DND-41 (cell line): Measurements from ENCODE around the gene TRMT10A.

ENCODE experiments used
- ATAC-seq: fragments of 200-7000 bp; cut with Tn5 transposase; 3 replicates; pipeline ENCODE4 v1.9.1; 2021; ENCODE audit warnings: low read depth; ENCODE audit not compliant: insufficient read depth
- DNase-seq: peaks from one replicate; pipeline ENCODE4 v3.0.0-alpha.2; 2020
- H2AFZ ChIP-seq: 2 replicates; pipeline ENCODE4 v1.6.0; 2012; ENCODE audit warnings: low read depth, low read length
- H3K27ac ChIP-seq: 2 replicates; pipeline ENCODE4 v1.5.1; 2012; ENCODE audit warnings: low read length, inconsistent platforms
- H3K27me3 ChIP-seq: fragments of 200-600 bp; sonication (generic); 2 replicates; pipeline ENCODE4 v1.6.0; 2012; ENCODE audit warnings: low read length, mild to moderate bottlenecking, inconsistent platforms; ENCODE audit not compliant: insufficient read depth, poor library complexity
- H3K36me3 ChIP-seq: 2 replicates; pipeline ENCODE4 v1.5.1; 2012; ENCODE audit warnings: low read length, inconsistent platforms; ENCODE audit not compliant: insufficient read depth
- H3K4me1 ChIP-seq: 2 replicates; pipeline ENCODE4 v1.5.1; 2012; ENCODE audit warnings: mild to moderate bottlenecking, low read length; ENCODE audit not compliant: insufficient read depth
- H3K4me2 ChIP-seq: 2 replicates; pipeline ENCODE4 v1.6.0; 2012; ENCODE audit warnings: mild to moderate bottlenecking, moderate library complexity, low read length, inconsistent platforms; ENCODE audit not compliant: insufficient read depth
- H3K4me3 ChIP-seq, 2 experiments: fragments of 200-600 bp in 1 of 2; shearing (Covaris generic) in 1 of 2; 2 replicates each; pipeline ENCODE4 v1.5.1; 2012 to 2016; ENCODE audit warnings: inconsistent platforms in 2 of 2, low read length in 2 of 2, mild to moderate bottlenecking in 2 of 2, low read depth in 1 of 2, moderate library complexity in 1 of 2
- H3K79me2 ChIP-seq: 2 replicates; pipeline ENCODE4 v1.6.0; 2012; ENCODE audit warnings: low read length, inconsistent platforms; ENCODE audit not compliant: insufficient read depth
- H3K9ac ChIP-seq: 2 replicates; pipeline ENCODE4 v1.6.0; 2012; ENCODE audit warnings: low read depth, mild to moderate bottlenecking, inconsistent platforms, low read length, moderate library complexity
- H3K9me3 ChIP-seq: 2 replicates; pipeline ENCODE4 v1.5.1; 2012; ENCODE audit warnings: low read length, moderate library complexity, mild to moderate bottlenecking, inconsistent platforms; ENCODE audit not compliant: insufficient read depth, severe bottlenecking
- H4K20me1 ChIP-seq: 2 replicates; pipeline ENCODE4 v1.6.0; 2012; ENCODE audit warnings: low read length; ENCODE audit not compliant: insufficient read depth
- EZH2 ChIP-seq: IDR thresholded peaks from 3 replicates; pipeline ENCODE4 v1.6.1; 2012; ENCODE audit warnings: borderline replicate concordance, low read depth, mild to moderate bottlenecking, moderate library complexity, low read length, inconsistent platforms; ENCODE audit not compliant: severe bottlenecking
- TF ChIP-seq, protein P1 (sequence below): IDR thresholded peaks from 2 replicates; pipeline ENCODE4 v1.5.1; 2012; ENCODE audit warnings: borderline replicate concordance, low read length, moderate library complexity, mild to moderate bottlenecking; ENCODE audit not compliant: poor library complexity, severe bottlenecking; ENCODE audit errors: extremely low read depth

TRMT10A gene

DNA sequence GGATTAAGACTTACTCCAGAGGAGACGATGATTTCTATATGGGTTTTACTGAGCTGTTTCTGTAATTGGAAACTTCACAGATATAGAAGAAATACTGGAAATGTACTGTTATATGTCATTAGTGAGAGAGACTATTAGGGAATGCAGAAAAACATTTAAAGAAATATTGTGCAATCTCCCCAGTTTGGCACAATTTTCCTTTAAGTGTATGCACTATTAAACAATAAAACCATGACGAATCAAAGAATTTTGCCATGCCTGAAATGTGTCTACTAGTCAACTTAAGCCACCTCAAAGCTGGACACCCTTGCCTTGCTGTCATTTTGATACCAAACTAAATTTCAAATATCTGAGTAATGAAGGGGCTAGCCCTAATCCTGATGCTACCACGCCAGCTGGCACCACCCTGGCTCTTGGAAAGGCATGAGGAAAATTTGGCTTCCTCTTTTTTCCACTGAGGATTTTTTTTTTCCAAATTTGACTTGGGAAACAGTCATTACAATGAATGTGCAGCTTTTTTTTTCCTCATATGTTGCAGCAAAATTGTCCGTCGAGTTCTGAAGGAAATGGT is 46.9 kb upstream of the TRMT10A start:
- ATAC-seq (no peak), DNase-seq (no peak)
- Histone ChIP-seq H3K4me3 (no peak overlapping the region), H3K9ac (no peak overlapping the region), H3K79me2 (no peaks in the 10 kb centered on the region), H3K27me3 (peaks cover 8% of the 10 kb centered on the region), H2AFZ (no peak overlapping the region), H4K20me1 (no peaks in the 10 kb centered on the region), H3K27ac (no peak overlapping the region), H3K36me3 (no peaks in the 10 kb centered on the region), H3K4me2 (no peak overlapping the region), H3K4me1 (no peaks in the 10 kb centered on the region), H3K9me3 (no peaks in the 10 kb centered on the region)
- TF ChIP-seq, protein P1, sequence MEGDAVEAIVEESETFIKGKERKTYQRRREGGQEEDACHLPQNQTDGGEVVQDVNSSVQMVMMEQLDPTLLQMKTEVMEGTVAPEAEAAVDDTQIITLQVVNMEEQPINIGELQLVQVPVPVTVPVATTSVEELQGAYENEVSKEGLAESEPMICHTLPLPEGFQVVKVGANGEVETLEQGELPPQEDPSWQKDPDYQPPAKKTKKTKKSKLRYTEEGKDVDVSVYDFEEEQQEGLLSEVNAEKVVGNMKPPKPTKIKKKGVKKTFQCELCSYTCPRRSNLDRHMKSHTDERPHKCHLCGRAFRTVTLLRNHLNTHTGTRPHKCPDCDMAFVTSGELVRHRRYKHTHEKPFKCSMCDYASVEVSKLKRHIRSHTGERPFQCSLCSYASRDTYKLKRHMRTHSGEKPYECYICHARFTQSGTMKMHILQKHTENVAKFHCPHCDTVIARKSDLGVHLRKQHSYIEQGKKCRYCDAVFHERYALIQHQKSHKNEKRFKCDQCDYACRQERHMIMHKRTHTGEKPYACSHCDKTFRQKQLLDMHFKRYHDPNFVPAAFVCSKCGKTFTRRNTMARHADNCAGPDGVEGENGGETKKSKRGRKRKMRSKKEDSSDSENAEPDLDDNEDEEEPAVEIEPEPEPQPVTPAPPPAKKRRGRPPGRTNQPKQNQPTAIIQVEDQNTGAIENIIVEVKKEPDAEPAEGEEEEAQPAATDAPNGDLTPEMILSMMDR, result no peak
- no peak for TF ChIP-seq EZH2

DNA sequence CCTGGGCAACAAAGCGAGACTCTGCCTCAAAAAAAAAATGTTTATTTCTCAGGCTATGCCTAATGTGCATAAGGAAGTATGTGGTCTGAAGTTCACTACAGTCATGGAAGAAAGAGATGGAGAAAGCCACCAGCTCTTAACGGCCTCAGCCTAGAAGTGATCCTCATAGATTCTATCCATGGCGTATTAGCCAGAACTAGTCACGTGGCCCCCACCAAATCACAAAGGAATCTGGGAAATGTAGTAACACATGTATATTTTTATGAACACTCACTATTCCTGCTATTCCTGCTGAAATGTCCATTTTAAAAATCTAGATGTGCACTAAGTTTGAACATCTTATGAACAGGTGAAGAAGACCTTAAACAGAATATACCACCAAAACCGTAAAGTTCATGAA is 44.6 kb upstream of the TRMT10A start:
- no peak overlapping the region for H3K9ac ChIP-seq
- H3K9me3 ChIP-seq, result no peaks in the 10 kb centered on the region
- no peak overlapping the region for H3K4me2 ChIP-seq
- peaks cover 8% of the 10 kb centered on the region for H3K27me3 ChIP-seq
- no peak for DNase-seq
- no peak overlapping the region for H2AFZ ChIP-seq
- ATAC-seq, result no peak
- no peak overlapping the region for H3K4me3 ChIP-seq
- H4K20me1 ChIP-seq, result no peaks in the 10 kb centered on the region
- TF ChIP-seq, protein P1, result no peak
- TF ChIP-seq EZH2, result no peak
- no peak overlapping the region for H3K27ac ChIP-seq
- H3K79me2 ChIP-seq, result no peaks in the 10 kb centered on the region
- no peaks in the 10 kb centered on the region for H3K36me3 ChIP-seq
- H3K4me1 ChIP-seq, result no peaks in the 10 kb centered on the region

DNA sequence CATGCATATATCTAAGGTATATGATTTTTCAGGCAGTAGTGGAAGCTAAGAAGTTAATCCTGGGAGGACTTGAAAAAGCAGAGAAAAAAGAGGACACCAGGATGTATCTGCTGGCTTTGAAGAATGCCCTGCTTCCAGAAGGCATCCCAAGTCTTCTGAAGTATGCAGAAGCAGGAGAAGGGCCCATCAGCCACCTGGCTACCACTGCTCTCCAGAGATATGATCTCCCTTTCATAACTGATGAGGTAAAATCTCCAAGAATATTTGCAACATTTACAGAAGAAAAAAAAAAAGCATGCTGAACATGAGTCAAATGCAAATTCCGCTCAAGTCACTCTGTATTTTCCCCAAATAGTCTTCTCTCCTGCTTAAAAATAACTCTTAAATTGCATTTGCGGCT is 42.9 kb upstream of the TRMT10A start:
- H2AFZ ChIP-seq, result no peak overlapping the region
- no peaks in the 10 kb centered on the region for H3K36me3 ChIP-seq
- no peaks in the 10 kb centered on the region for H3K79me2 ChIP-seq
- no peak overlapping the region for H3K9ac ChIP-seq
- H4K20me1 ChIP-seq, result no peaks in the 10 kb centered on the region
- H3K9me3 ChIP-seq, result no peaks in the 10 kb centered on the region
- TF ChIP-seq, protein P1, result no peak
- no peak for TF ChIP-seq EZH2
- no peak overlapping the region for H3K4me3 ChIP-seq
- H3K4me2 ChIP-seq, result no peak overlapping the region
- peaks cover 8% of the 10 kb centered on the region for H3K27me3 ChIP-seq
- ATAC-seq (no peak), DNase-seq (no peak)
- H3K4me1 ChIP-seq, result no peaks in the 10 kb centered on the region
- no peak overlapping the region for H3K27ac ChIP-seq

DNA sequence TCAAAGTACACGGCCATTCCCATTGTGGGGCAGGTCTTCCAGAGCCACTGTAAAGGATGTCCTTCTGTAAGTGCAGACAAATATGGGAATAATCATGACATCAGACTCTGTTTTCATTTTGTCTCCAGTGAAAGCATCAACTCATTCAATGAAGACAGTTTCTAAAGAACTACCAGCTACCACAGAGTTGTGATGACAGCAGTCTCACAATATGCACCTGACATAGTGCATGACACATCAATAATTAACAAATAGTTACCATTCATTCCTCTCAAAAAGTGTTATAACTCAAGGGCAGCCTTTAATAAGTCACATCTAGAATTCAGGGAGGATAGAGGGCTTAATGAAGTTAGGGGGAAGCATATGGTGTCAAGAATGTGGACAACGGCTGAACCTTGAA is 31.0 kb upstream of the TRMT10A start:
- Histone ChIP-seq H3K36me3 (no peaks in the 10 kb centered on the region), H3K4me1 (no peaks in the 10 kb centered on the region), H3K27me3 (no peaks in the 10 kb centered on the region), H3K4me3 (no peak overlapping the region), H2AFZ (no peak overlapping the region), H4K20me1 (no peaks in the 10 kb centered on the region), H3K27ac (no peak overlapping the region), H3K9ac (no peak overlapping the region), H3K4me2 (no peak overlapping the region), H3K79me2 (no peaks in the 10 kb centered on the region), H3K9me3 (no peaks in the 10 kb centered on the region)
- no peak for TF ChIP-seq EZH2
- TF ChIP-seq, protein P1, result no peak
- no peak for ATAC-seq
- DNase-seq, result no peak
